ENCODE measurements around the gene CLCA1.
A peak's percentile ranks its signal among the peaks of the same experiment; 100 is the strongest.
"Not testable (repeated sequence)": the region's sequence is repeated elsewhere in the genome, so short reads cannot be mapped to it uniquely, and the experiment has no call there.

CLCA1 gene

GRCh38 chr1:86472767-86473166, 4.0 kb downstream of the CLCA1 start:
- H3K4me1 ChIP-seq: no peaks in the 10 kb centered on the region
- no peak for DNase-seq (ENCODE audit: low spot score in 2 of 2)
- H3K4me3 ChIP-seq: no peak overlapping the region
- in situ Hi-C loops (cut with MboI; ENCODE audit: low sequenced_read_pairs): no loop called here
- H3K36me3 ChIP-seq (replicated peaks): no peaks in the 10 kb centered on the region
- no peaks in the 10 kb centered on the region for H3K9me3 ChIP-seq
- H3K27me3 ChIP-seq (ENCODE audit: low read depth): peaks cover 22% of the 10 kb centered on the region

- no peak for DNase-seq (ENCODE audit: low spot score in 2 of 2)
- in situ Hi-C loops (cut with MboI; ENCODE audit: low sequenced_read_pairs): no loop called here
- no peaks in the 10 kb centered on the region for H3K36me3 ChIP-seq (replicated peaks)
- H3K4me1 ChIP-seq: 0 out of 2 replicates have a peak, but pooled peaks cover 2% of the 10 kb centered on the region
- no peaks in the 10 kb centered on the region for H3K9me3 ChIP-seq
- peaks cover 4% of the 10 kb centered on the region; the same call in 1 of the 2 replicates for H3K27me3 ChIP-seq (ENCODE audit: low read depth)
- no peak overlapping the region for H3K4me3 ChIP-seq
Observed at GRCh38 chr1:86477256-86477655, 8.5 kb downstream of the CLCA1 start.

- peaks cover 4% of the 10 kb centered on the region; the same call in 1 of the 2 replicates for H3K27me3 ChIP-seq (ENCODE audit: low read depth)
- H3K36me3 ChIP-seq (replicated peaks): no peaks in the 10 kb centered on the region
- H3K9me3 ChIP-seq: no peaks in the 10 kb centered on the region
- H3K4me3 ChIP-seq: no peak overlapping the region
- H3K4me1 ChIP-seq: 0 out of 2 replicates have a peak, but pooled peaks cover 3% of the 10 kb centered on the region
- DNase-seq (ENCODE audit: low spot score in 2 of 2): no peak
- in situ Hi-C loops (cut with MboI; ENCODE audit: low sequenced_read_pairs): no loop called here
Observed at GRCh38 chr1:86477682-86478081, 9.0 kb downstream of the CLCA1 start.

GRCh38 chr1:86478416-86479156, 9.9 kb downstream of the CLCA1 start:
- 0 out of 2 replicates have a peak, but pooled peaks cover 3% of the 10 kb centered on the region for H3K4me1 ChIP-seq
- H3K4me3 ChIP-seq: no peak overlapping the region
- in situ Hi-C loops (cut with MboI; ENCODE audit: low sequenced_read_pairs): no loop called here

GRCh38 chr1:86481966-86482365, 13.2 kb downstream of the CLCA1 start:
- in situ Hi-C loops (cut with MboI; ENCODE audit: low sequenced_read_pairs): no loop called here
- no peak for DNase-seq (ENCODE audit: low spot score in 2 of 2)
- Histone ChIP-seq H3K4me1 (0 out of 2 replicates have a peak, but pooled peaks cover 3% of the 10 kb centered on the region), H3K36me3 (replicated peaks) (no peaks in the 10 kb centered on the region), H3K4me3 (no peak overlapping the region), H3K9me3 (no peaks in the 10 kb centered on the region), H3K27me3 (ENCODE audit: low read depth) (no peaks in the 10 kb centered on the region; the same call in 1 of the 2 replicates)

More at GRCh38 chr1:86478416-86479156, 9.9 kb downstream of the CLCA1 start:
- DNase-seq (ENCODE audit: low spot score in 2 of 2): no peak
- H3K9me3 ChIP-seq: no peaks in the 10 kb centered on the region
- no peaks in the 10 kb centered on the region for H3K36me3 ChIP-seq (replicated peaks)
- H3K27me3 ChIP-seq (ENCODE audit: low read depth): no peaks in the 10 kb centered on the region; the same call in 1 of the 2 replicates

- Histone ChIP-seq H3K27me3 (ENCODE audit: low read depth) (no peaks in the 10 kb centered on the region), H3K4me3 (no peak overlapping the region), H3K4me1 (0 out of 2 replicates have a peak, but pooled peaks cover under 1% of the 10 kb centered on the region), H3K36me3 (replicated peaks) (no peaks in the 10 kb centered on the region), H3K9me3 (no peaks in the 10 kb centered on the region)
- in situ Hi-C loops (cut with MboI; ENCODE audit: low sequenced_read_pairs): no loop called here
- no peak for DNase-seq (ENCODE audit: low spot score in 2 of 2)
Observed at GRCh38 chr1:86487131-86487810, 18.5 kb downstream of the CLCA1 start.

GRCh38 chr1:86487811-86488141, 19.0 kb downstream of the CLCA1 start:
- in situ Hi-C loops (cut with MboI; ENCODE audit: low sequenced_read_pairs): no loop called here
- Histone ChIP-seq H3K9me3 (no peaks in the 10 kb centered on the region), H3K4me1 (no peaks in the 10 kb centered on the region), H3K4me3 (no peak overlapping the region), H3K27me3 (ENCODE audit: low read depth) (no peaks in the 10 kb centered on the region), H3K36me3 (replicated peaks) (no peaks in the 10 kb centered on the region)
- DNase-seq (ENCODE audit: low spot score in 2 of 2): no peak

- Histone ChIP-seq H3K9me3 (no peaks in the 10 kb centered on the region), H3K4me3 (no peak overlapping the region), H3K4me1 (no peaks in the 10 kb centered on the region), H3K27me3 (ENCODE audit: low read depth) (no peaks in the 10 kb centered on the region), H3K36me3 (replicated peaks) (no peaks in the 10 kb centered on the region)
- no peak for DNase-seq (ENCODE audit: low spot score in 2 of 2)
- in situ Hi-C loops (cut with MboI; ENCODE audit: low sequenced_read_pairs): no loop called here
Observed at GRCh38 chr1:86489242-86489878, 20.6 kb downstream of the CLCA1 start.

- no peak for DNase-seq (ENCODE audit: low spot score in 2 of 2)
- in situ Hi-C loops (cut with MboI; ENCODE audit: low sequenced_read_pairs): no loop called here
- H3K4me3 ChIP-seq: no peak overlapping the region
- no peaks in the 10 kb centered on the region; the same call in 1 of the 2 replicates for H3K27me3 ChIP-seq (ENCODE audit: low read depth)
- H3K9me3 ChIP-seq: no peaks in the 10 kb centered on the region
- no peaks in the 10 kb centered on the region for H3K36me3 ChIP-seq (replicated peaks)
- H3K4me1 ChIP-seq: no peaks in the 10 kb centered on the region
Observed at GRCh38 chr1:86491171-86491950, 22.6 kb downstream of the CLCA1 start.

- no peak for DNase-seq (ENCODE audit: low spot score in 2 of 2)
- no peaks in the 10 kb centered on the region; the same call in 1 of the 2 replicates for H3K27me3 ChIP-seq (ENCODE audit: low read depth)
- H3K36me3 ChIP-seq (replicated peaks): no peaks in the 10 kb centered on the region
- H3K4me3 ChIP-seq: no peak overlapping the region
- no peaks in the 10 kb centered on the region for H3K4me1 ChIP-seq
- in situ Hi-C loops (cut with MboI; ENCODE audit: low sequenced_read_pairs): no loop called here
- no peaks in the 10 kb centered on the region for H3K9me3 ChIP-seq
Observed at GRCh38 chr1:86498281-86498680, 29.6 kb downstream of the CLCA1 start.

GRCh38 chr1:86499987-86500593, 31.4 kb downstream of the CLCA1 start:
- in situ Hi-C loops (cut with MboI; ENCODE audit: low sequenced_read_pairs): no loop called here
- Histone ChIP-seq H3K4me3 (no peak overlapping the region), H3K36me3 (replicated peaks) (no peaks in the 10 kb centered on the region), H3K4me1 (no peaks in the 10 kb centered on the region), H3K9me3 (no peaks in the 10 kb centered on the region), H3K27me3 (ENCODE audit: low read depth) (no peaks in the 10 kb centered on the region; the same call in 1 of the 2 replicates)
- DNase-seq (ENCODE audit: low spot score in 2 of 2): peak in 1 of 2 experiments; percentile 43

GRCh38 chr1:86500714-86501113, 32.0 kb downstream of the CLCA1 start:
- DNase-seq (ENCODE audit: low spot score in 2 of 2): no peak
- Histone ChIP-seq H3K9me3 (no peaks in the 10 kb centered on the region), H3K27me3 (ENCODE audit: low read depth) (no peaks in the 10 kb centered on the region; the same call in 1 of the 2 replicates), H3K4me1 (no peaks in the 10 kb centered on the region), H3K36me3 (replicated peaks) (no peaks in the 10 kb centered on the region), H3K4me3 (no peak overlapping the region)
- in situ Hi-C loops (cut with MboI; ENCODE audit: low sequenced_read_pairs): no loop called here

- in situ Hi-C loops (cut with MboI; ENCODE audit: low sequenced_read_pairs); H3K36me3 ChIP-seq (replicated peaks); H3K9me3 ChIP-seq; H3K27me3 ChIP-seq (ENCODE audit: low read depth); H3K4me1 ChIP-seq: not testable (repeated sequence)
- H3K4me3 ChIP-seq: peak overlapping the region; percentile 14
- DNase-seq (ENCODE audit: low spot score in 2 of 2): peak in 1 of 2 experiments; percentile 53
Observed at GRCh38 chr1:86502125-86502646, 33.5 kb downstream of the CLCA1 start.
